Thoracic aorta (tissue), 2 donors: ENCODE results near the gene CALN1. TPM values are rescaled to one million over a fixed set of nuclear protein-coding genes. Genes with fewer than 3 reads are reported as not detected.

Experiments used
- ATAC-seq: fragments of 150-250 bp; one replicate; pipeline ENCODE4 v1.8.0; 2017; ENCODE audit warnings: low read depth; ENCODE audit not compliant: insufficient number of reproducible peaks, low FRiP score
- DNase-seq: peaks from one replicate; pipeline ENCODE4 v3.0.0-alpha.2; 2020; ENCODE audit warnings: low spot score
- H3K27ac ChIP-seq, 2 donors: fragments of 200-600 bp; sonication (generic); 1 replicate in 1 of 2; 2 replicates in 1 of 2; pipeline ENCODE4 v1.5.1; 2016; ENCODE audit warnings: mild to moderate bottlenecking in 2 of 2, moderate library complexity in 2 of 2
- H3K27me3 ChIP-seq: fragments of 200-600 bp; sonication (generic); replicated peaks from 2 replicates; pipeline ENCODE4 v1.6.0; 2016; ENCODE audit warnings: mild to moderate bottlenecking; ENCODE audit not compliant: insufficient read depth
- H3K36me3 ChIP-seq: fragments of 200-600 bp; sonication (generic); one replicate; pipeline ENCODE4 v1.5.1; 2016
- H3K4me1 ChIP-seq, 2 donors: fragments of 200-600 bp; sonication (generic); 1 replicate in 1 of 2; 2 replicates in 1 of 2; pipeline versions ENCODE4 v1.5.1 to v1.6.0; 2016; ENCODE audit warnings: low read depth in 2 of 2, mild to moderate bottlenecking in 1 of 2; ENCODE audit not compliant: control insufficient read depth in 1 of 2
- H3K4me3 ChIP-seq: fragments of 200-600 bp; sonication (generic); 2 replicates; pipeline ENCODE4 v1.5.1; 2016; ENCODE audit warnings: mild to moderate bottlenecking
- H3K9me3 ChIP-seq: fragments of 200-600 bp; sonication (generic); 2 replicates; pipeline ENCODE4 v1.5.1; 2016
- CTCF ChIP-seq: fragments of 200-600 bp; sonication (generic); IDR thresholded peaks from one replicate; pipeline ENCODE4 v1.5.1; 2019; ENCODE audit warnings: antibody characterized with exemption
- total RNA-seq, 2 donors: library from RNA; depleted of rRNA; stranded (reverse); fragments of >200 nt; gene quantifications; one replicate each; pipeline versions ENCODE4 v1.1.0 to v1.2.3, GENCODE V29; 2016

Gene CALN1
- total RNA-seq, 2 donors from 2014 or later, result not detected

DNA sequence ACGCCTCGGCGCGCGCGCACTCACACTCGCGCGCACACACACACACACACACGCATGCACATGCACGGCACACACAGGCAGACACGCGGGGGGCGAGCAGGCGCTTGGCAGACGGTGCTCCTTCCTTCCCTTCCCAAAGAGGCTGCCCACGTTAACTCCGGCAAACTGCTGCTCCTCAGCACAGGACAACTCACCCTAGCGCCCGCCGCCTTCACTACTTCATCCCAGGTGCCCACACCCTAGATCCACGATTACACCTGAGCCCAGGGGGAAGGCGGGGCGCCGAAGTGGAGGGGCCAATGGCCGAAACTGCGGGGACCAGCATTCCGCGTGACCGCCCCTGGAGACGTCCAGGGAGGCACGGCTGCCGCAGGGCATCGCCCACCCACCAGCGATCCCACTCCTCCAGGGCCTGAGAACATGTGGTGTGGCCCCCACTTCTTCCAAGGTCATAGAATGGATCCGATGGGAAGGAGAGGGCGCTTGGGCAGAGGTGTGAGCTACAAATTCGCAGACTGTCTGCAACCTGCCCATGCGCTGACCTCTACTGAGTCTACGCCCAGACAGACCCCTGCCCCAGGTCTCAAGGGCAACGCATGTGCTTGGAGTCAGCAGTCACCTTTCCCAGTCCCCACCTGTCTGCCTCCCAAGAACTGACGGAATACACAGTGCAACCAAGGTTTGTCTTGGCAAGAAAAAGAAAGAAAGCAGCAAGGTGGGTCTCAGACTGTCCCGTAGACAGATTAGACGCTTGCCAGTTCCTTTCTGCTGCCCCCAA lies 74.6 kb downstream of the CALN1 start:
- Histone ChIP-seq H3K27ac (no peak overlapping the region), H3K27me3 (no peaks in the 10 kb centered on the region), H3K4me3 (no peak overlapping the region), H3K9me3 (no peaks in the 10 kb centered on the region), H3K4me1 (no peaks in the 10 kb centered on the region), H3K36me3 (no peaks in the 10 kb centered on the region)
- TF ChIP-seq CTCF, result no peak
- ATAC-seq, result no peak
- DNase-seq, result no peak

DNA sequence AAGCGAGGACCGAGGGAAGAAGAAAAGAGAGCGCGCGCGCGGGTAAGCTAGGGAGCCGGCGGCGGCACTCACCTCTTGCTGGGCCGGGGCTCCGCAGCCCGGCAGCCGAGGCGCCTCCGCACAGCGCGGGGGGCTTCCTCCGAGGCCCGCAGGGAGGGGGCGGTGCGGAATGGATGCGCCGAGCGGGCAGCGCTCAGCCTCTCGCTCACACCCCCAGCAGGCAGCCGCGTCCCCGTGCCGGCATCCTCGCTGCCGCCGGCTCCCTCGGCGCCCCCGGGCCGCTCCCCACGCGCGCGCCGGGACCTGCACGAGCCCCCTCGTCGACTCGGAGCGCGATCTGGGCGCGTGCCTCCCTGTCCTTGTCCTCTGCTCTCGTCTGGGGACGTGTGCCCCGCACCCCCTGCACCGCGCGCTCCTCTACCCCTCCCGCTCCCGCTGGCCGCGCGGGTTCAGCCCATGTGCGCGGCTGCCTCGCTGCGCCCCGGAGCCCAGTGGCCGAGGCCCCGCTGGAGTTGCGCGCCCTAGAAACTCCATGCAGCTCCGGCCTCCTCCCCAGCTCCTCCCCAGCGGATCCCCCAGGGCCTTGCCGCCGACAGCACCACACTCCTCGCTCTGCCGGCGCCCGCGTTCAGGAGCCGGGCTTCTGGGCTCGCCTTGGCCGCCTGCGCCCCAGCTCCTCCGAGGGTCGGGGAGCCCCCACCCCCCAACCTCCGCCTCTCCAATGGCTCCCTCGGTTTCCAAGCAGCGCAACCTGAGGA lies 75.3 kb downstream of the CALN1 start:
- Histone ChIP-seq H3K36me3 (no peaks in the 10 kb centered on the region), H3K4me1 (no peaks in the 10 kb centered on the region), H3K4me3 (no peak overlapping the region), H3K27me3 (no peaks in the 10 kb centered on the region), H3K27ac (no peak overlapping the region), H3K9me3 (no peaks in the 10 kb centered on the region)
- no peak for TF ChIP-seq CTCF
- no peak for ATAC-seq
- DNase-seq, result no peak

DNA sequence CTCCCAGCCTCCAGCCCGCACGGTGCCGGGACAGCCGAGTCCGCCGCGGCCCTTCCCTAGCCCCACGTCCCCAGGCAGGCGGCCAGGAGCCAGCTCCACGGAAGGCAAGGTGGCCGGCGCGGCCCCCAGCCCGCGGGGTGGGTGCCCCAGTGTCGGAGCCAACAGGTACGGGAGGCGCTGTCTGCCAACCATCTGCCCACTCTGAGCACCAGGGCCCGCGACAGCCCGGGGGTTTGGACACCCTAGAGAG lies 75.8 kb downstream of the CALN1 start:
- no peaks in the 10 kb centered on the region for H3K36me3 ChIP-seq
- ATAC-seq (no peak), DNase-seq (no peak)
- H3K9me3 ChIP-seq, result no peaks in the 10 kb centered on the region
- no peaks in the 10 kb centered on the region for H3K4me1 ChIP-seq
- H3K27me3 ChIP-seq, result no peaks in the 10 kb centered on the region
- no peak overlapping the region for H3K4me3 ChIP-seq
- TF ChIP-seq CTCF, result no peak
- H3K27ac ChIP-seq, result no peak overlapping the region

DNA sequence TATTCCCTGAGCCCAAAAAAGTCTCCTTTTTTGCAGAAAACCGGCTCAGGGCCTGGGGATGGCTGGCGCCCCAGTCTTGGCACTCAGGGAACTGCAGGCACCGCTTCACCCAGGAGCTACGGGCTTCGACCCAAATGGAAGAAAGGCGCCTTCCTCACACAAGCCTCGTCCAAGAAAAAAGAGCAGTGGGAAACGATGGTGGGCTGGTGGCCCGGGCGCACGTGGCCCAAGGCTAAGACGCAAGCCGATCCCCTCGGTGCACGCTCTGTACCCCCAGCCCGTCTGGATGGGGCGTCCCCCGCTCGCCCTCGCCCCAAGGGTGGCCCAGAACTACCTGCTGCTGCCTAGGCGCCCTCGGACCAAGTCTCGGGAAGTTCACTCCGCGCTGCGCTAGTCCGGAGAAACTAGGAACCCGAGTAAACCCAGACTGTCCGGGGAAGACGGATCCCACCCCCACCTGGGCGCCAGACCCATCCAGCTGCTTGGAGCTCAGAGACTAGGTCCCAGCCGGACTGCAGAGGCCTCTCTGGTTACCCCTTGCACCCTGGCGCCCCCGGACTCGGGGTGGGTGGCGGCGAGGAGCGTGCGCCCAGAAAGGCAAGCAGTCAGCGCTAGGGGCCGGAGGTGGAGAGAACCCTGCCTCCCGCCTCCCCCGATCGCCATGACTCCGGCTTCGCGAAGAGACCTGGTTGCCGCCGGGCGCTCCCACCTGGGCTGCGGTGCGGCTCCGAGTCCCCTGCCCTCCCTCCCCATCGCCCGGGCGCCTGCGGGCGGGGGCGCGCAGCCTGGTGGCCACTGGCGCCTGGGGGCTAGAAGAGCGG lies 76.4 kb downstream of the CALN1 start:
- H3K27ac ChIP-seq, result no peak overlapping the region
- TF ChIP-seq CTCF, result no peak
- H3K27me3 ChIP-seq, result no peaks in the 10 kb centered on the region
- no peaks in the 10 kb centered on the region for H3K9me3 ChIP-seq
- DNase-seq (no peak), ATAC-seq (no peak)
- no peaks in the 10 kb centered on the region for H3K36me3 ChIP-seq
- H3K4me3 ChIP-seq, result no peak overlapping the region
- H3K4me1 ChIP-seq, result no peaks in the 10 kb centered on the region

GRCh38 chr7:72334698-72335097 lies 77.4 kb downstream of the CALN1 start:
- Histone ChIP-seq H3K4me1 (no peaks in the 10 kb centered on the region), H3K27me3 (no peaks in the 10 kb centered on the region), H3K27ac (no peak overlapping the region), H3K36me3 (no peaks in the 10 kb centered on the region), H3K4me3 (no peak overlapping the region), H3K9me3 (no peaks in the 10 kb centered on the region)
- TF ChIP-seq CTCF, result no peak
- DNase-seq (no peak), ATAC-seq (no peak)
